WTC11 (cell line): ENCODE data around the gene NPAT. TPM values are rescaled to one million over a fixed set of nuclear protein-coding genes. Genes with fewer than 3 reads are reported as not detected.

Experiments
- ATAC-seq: fragments of 200-7000 bp; cut with Tn5 transposase; 2 replicates; pipeline ENCODE4 v1.10.0; 2021; ENCODE audit warnings: mild to moderate bottlenecking, moderate library complexity
- CTCF ChIA-PET: fragments of 300-600 bp; sonication (Branson Sonifier 250); formaldehyde crosslinking; loops from one replicate; lab custom pipeline; 2021; ENCODE audit warnings: antibody characterized with exemption; lab: Charles Lee
- POLR2A ChIA-PET: fragments of 350-600 bp; sonication (Branson Sonifier 250); formaldehyde crosslinking; loops from one replicate; lab custom pipeline; 2021; ENCODE audit warnings: antibody characterized with exemption; lab: Charles Lee
- DNase-seq: peaks from one replicate; pipeline ENCODE4 v3.0.0; 2021; ENCODE audit warnings: low spot score
- H3K27ac Mint-ChIP-seq: 2 replicates; pipeline ENCODE4 v1.8.0; 2021; ENCODE audit warnings: mixed read lengths
- H3K27me3 Mint-ChIP-seq: 2 replicates; pipeline ENCODE4 v1.8.0; 2021; ENCODE audit warnings: low read depth, mild to moderate bottlenecking, moderate library complexity, mixed read lengths
- H3K36me3 Mint-ChIP-seq: 2 replicates; pipeline ENCODE4 v1.8.0; 2021; ENCODE audit warnings: mixed read lengths
- H3K4me1 Mint-ChIP-seq: 2 replicates; pipeline ENCODE4 v1.8.0; 2022; ENCODE audit warnings: mixed read lengths
- H3K4me3 Mint-ChIP-seq: 2 replicates; pipeline ENCODE4 v1.8.0; 2021; ENCODE audit warnings: mild to moderate bottlenecking, moderate library complexity, mixed read lengths
- H3K9me3 Mint-ChIP-seq: 2 replicates; pipeline ENCODE4 v1.8.0; 2021; ENCODE audit warnings: mixed read lengths
- ATF3 ChIP-seq: sonication (generic); formaldehyde crosslinking; conservative IDR thresholded peaks from 2 replicates; pipeline ENCODE4 v1.8.1; 2022; ENCODE audit warnings: mild to moderate bottlenecking, missing genetic modification reagents
- EMX1 ChIP-seq: fragments of 250-450 bp; sonication (Bioruptor Pico); IDR thresholded peaks from 2 replicates; pipeline ENCODE4 v1.8.0; 2021; ENCODE audit warnings: mild to moderate bottlenecking
- MXD4 ChIP-seq: fragments of 250-450 bp; sonication (Bioruptor Pico); IDR thresholded peaks from 2 replicates; pipeline ENCODE4 v1.8.0; 2021; ENCODE audit warnings: mild to moderate bottlenecking, moderate library complexity, borderline replicate concordance
- NFATC4 ChIP-seq: fragments of 250-450 bp; sonication (Bioruptor Pico); IDR thresholded peaks from 2 replicates; pipeline ENCODE4 v1.9.0; 2021; ENCODE audit warnings: mild to moderate bottlenecking
- ZNF219 ChIP-seq: sonication (generic); formaldehyde crosslinking; IDR thresholded peaks from 2 replicates; pipeline ENCODE4 v1.8.0; 2023; ENCODE audit warnings: missing genetic modification reagents, mild to moderate bottlenecking, borderline replicate concordance
- ZNF423 ChIP-seq: fragments of 250-450 bp; sonication (Bioruptor Pico); IDR thresholded peaks from 2 replicates; pipeline ENCODE4 v2.1.2; 2022; ENCODE audit warnings: mild to moderate bottlenecking, moderate library complexity
- ZNF425 ChIP-seq: fragments of 250-450 bp; sonication (Bioruptor Pico); conservative IDR thresholded peaks from 2 replicates; pipeline ENCODE4 v1.9.0; 2021; ENCODE audit warnings: mild to moderate bottlenecking
- total RNA-seq: library from RNA; stranded (reverse); gene quantifications from 3 replicates; pipeline ENCODE4 v1.2.3, GENCODE V29; 2021

Gene NPAT
- total RNA-seq, 1 experiment from 2014 or later, result 17.2 TPM

- no peak overlapping the region for H3K27ac Mint-ChIP-seq
- no peaks in the 10 kb centered on the region for H3K27me3 Mint-ChIP-seq
- ATAC-seq (peak; percentile 54; the same call in 1 of the 2 replicates), DNase-seq (no peak)
- TF ChIP-seq NFATC4 (CRISPR knock-in tag) (no peak), ATF3 (CRISPR knock-in tag) (no peak), ZNF423 (no peak), ZNF425 (CRISPR knock-in tag) (no peak), EMX1 (CRISPR knock-in tag) (no peak), ZNF219 (CRISPR knock-in tag) (no peak), MXD4 (CRISPR knock-in tag) (no peak)
- CTCF ChIA-PET, result no interaction called here
- H3K9me3 Mint-ChIP-seq, result no peaks in the 10 kb centered on the region
- no peak overlapping the region for H3K4me3 Mint-ChIP-seq
- H3K36me3 Mint-ChIP-seq, result no peaks in the 10 kb centered on the region
- POLR2A ChIA-PET, result no interaction called here
- peaks cover 10% of the 10 kb centered on the region for H3K4me1 Mint-ChIP-seq
Observed at GRCh38 chr11:108111126-108111525, 111.3 kb downstream of the NPAT start.

Other genes starting within 250 kb of the NPAT start
- gene CUL5, start 213.7 kb downstream of the NPAT start, total RNA-seq, result 30.0 to 31.4 TPM (median 30.4 TPM) in 3 replicates
- gene ACAT1, start 101.1 kb downstream of the NPAT start, total RNA-seq, result 31.4 to 39.1 TPM (median 37.1 TPM) in 3 replicates
- 49.5 to 56.6 TPM (median 54.7 TPM) in 3 replicates for gene ATM, start 429 bp upstream of the NPAT start, total RNA-seq
- gene C11orf65, start 244.9 kb upstream of the NPAT start, total RNA-seq, result 0.83 to 1.1 TPM (median 0.85 TPM) in 3 replicates